GM23248 (cell line): ENCODE results near the gene SOX10.

Experiments used
- EZH2 ChIP-seq: fragments of 200-600 bp; sonication (generic); IDR thresholded peaks from 2 replicates; pipeline ENCODE4 v1.6.1; 2018; ENCODE audit warnings: antibody characterized with exemption, mild to moderate bottlenecking; ENCODE audit not compliant: insufficient read depth, poor library complexity, severe bottlenecking
- EZH2phosphoT487 ChIP-seq: fragments of 200-600 bp; sonication (generic); IDR thresholded peaks from 2 replicates; pipeline ENCODE4 v1.6.1; 2018; ENCODE audit warnings: antibody characterized with exemption, moderate library complexity, mild to moderate bottlenecking, low read depth; ENCODE audit not compliant: insufficient read depth

DNA sequence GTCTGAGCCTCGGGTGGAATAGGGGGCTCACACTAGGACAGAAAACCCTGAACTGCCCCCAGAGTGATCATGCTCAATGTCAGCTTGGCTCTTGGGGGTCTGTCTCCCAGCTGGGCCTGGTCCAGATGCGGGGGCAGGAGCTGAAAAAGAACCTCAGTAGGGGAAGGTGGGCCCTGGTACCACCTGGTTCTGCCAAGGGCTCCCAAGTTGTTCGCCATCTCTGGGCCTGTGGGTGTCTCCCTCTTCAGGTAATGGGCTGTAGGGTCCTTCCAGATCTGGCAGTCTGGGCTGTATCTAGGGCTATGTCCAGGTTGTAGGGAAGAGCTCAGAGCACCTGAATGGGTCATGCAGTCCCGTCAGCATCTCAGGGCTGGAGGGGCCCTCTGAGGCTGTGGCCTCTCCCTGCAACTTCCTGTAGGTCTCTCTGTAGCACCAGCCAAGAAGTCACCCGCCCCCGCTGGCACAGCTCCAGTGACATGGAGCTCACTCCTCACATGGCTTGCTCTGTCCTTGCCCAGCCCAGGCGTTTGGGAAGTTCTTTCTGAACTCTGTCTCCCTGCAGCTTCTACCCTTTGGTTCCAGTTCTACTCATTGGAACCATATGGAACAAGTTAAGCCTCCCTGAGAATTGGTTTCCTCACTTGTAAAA, 33.0 kb upstream of the SOX10 start:
- no peak for TF ChIP-seq EZH2
- TF ChIP-seq EZH2phosphoT487: no peak
